ENCODE data around the gene CPSF6.
"Not testable (repeated sequence)": the region's sequence is repeated elsewhere in the genome, so short reads cannot be mapped to it uniquely, and the experiment has no call there.

CPSF6 gene

DNA sequence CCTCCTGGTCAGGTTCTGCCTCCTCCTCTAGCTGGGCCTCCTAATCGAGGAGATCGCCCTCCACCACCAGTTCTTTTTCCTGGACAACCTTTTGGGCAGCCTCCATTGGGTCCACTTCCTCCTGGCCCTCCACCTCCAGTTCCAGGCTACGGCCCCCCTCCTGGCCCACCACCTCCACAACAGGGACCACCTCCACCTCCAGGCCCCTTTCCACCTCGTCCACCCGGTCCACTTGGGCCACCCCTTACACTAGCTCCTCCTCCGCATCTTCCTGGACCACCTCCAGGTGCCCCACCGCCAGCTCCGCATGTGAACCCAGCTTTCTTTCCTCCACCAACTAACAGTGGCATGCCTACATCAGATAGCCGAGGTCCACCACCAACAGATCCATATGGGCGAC lies 19.3 kb downstream of the CPSF6 start:
- DNase-seq (ENCODE audit: low spot score) = no peak

DNA sequence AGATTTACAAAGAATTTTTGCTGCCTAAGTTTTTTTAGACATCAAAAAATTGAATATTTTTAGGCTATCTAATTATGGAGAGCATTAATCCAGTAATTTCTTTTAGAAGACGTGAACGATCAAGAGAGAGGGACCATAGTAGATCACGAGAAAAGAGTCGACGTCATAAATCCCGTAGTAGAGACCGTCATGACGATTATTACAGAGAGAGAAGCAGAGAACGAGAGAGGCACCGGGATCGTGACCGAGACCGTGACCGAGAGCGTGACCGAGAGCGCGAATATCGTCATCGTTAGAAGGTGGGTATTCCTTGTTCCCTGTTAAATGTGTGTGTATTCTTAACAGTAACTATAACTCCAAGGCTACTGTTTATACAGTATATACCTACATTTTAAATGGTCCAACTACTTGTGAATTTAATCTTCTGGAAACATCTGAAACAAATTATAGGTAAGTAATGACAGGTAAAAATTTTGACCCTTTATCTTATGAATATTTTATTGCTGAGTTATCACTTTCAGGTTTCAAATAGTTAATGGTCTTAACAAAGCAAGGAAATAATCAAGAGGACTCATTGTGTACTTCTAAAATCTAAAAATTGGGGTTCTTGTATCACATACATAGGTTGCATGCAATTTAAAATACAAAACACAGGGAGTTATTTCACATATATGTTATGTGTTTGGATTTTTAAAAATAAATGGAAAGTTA lies 23.1 kb downstream of the CPSF6 start:
- DNase-seq (ENCODE audit: low spot score) = no peak

DNA sequence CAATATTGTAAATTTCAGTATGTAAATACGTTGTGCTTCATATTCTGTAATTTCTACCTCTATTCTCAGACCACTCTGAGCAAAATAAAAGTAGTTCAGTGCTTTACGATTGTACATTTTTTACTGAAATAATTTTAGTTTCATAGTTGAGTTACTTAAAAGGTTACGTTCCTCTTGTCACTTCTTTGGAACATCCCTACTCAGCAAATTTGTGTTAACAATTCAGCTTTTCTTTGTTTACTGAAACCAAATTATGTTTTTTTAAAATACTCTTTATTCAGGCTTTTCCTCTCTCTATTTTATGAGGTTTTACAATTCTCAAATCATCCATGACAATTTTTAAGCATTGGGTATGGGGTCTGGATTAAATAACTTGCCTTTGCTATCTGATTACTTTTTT lies 25.8 kb downstream of the CPSF6 start:
- no peak for DNase-seq (ENCODE audit: low spot score)

DNA sequence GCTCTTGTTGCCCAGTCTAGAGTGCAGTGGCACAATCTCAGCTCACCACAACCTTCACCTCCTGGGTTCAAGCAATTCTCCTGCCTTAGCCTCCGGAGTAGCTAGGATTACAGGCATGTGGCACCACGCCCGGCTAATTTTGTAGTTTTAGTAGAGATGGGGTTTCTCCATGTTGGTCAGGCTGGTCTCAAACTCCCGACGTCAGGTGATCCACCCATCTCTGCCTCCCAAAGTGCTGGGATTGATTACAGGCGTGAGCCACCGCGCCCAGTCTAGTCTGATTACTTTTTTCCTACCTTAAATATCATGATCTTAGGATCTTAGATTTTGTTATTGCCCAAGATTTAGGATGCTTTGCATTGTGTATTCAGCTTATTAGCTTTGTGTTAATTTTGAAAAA lies 26.3 kb downstream of the CPSF6 start:
- DNase-seq (ENCODE audit: low spot score) = not testable (repeated sequence)

DNA sequence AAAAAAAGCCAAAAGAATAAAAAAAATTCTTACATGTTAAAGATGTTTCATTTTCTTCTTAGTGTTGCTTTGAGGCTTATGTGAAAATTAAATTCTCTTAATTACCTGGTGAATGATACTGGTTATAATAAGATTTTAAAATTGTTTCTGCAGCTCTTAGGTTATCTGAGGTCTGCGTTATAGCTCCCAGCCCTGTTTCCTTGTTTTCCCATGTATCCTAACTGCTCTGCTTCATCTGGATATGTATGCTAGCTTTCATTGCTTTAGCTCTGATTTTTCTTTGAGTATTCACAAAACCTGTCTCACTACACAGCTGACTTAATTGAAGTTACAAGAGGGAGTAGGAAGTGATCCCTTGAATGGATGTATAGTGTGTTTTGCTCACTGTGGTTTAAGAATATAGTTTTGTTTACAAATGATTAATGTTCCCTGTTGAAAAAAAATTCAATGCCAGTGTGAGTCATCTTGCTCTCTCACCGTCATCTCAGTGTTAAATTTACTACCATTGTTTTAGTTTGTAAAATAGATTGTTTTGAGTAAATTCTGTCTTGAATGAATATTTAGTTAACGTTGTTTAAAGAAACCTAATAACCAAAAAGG lies 26.8 kb downstream of the CPSF6 start:
- no peak for DNase-seq (ENCODE audit: low spot score)

DNA sequence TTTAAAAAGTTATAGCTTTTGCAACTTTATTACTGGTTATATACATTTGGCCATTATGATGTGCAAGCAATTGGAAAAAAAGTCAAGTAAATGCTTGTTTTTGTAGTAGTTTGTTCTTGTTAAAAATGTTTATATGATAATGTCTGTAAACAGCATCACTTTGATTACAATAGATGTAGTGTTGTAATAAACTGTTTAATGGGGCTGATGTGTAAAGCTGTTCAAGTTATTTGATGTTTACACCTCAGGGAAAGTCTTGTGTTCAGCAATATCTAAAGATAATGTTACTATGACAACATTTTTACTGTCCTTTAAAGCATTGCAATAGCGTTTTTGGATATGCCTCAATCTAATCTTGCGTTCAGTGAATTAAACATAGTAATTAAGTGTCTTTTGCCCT lies 30.4 kb downstream of the CPSF6 start:
- DNase-seq (ENCODE audit: low spot score) = no peak

DNA sequence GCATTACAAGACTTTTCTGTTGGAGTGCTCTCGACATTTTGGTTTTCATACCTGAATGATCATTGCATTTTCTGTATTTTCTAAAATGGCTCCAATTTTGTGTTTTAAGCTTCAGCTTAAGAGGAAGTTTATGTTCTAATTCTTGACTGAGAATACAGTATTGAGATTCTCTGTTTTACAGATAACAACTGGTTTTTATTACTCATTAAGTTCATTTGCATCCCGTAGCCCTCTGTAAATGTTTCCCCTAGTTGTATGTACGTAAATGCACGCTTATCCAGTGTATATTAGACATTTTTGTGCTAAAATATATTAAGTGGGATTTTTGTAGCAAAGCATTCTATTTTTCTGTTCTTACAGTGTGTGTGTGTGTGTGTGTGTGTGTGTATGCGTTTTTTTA lies 33.1 kb downstream of the CPSF6 start:
- DNase-seq (ENCODE audit: low spot score) = no peak

DNA sequence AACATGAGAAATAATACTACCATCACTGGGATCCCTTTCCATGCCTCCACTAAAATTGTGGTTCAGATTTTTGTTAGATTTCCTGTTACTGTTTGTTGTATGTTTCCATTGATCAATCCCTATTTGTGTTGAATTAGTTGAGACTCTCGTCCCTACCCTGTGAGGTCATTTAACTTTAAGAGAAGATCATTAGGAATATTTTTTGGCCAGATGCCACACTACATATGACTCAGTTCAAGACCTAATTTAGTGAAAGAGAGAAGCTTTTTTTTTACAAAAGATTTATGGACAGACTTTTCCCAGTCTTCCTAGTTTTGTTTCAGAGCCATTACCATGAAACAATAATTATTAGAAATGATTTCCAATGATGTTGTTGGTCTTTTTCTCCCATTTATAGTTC lies 35.5 kb downstream of the CPSF6 start:
- DNase-seq (ENCODE audit: low spot score) = no peak

DNA sequence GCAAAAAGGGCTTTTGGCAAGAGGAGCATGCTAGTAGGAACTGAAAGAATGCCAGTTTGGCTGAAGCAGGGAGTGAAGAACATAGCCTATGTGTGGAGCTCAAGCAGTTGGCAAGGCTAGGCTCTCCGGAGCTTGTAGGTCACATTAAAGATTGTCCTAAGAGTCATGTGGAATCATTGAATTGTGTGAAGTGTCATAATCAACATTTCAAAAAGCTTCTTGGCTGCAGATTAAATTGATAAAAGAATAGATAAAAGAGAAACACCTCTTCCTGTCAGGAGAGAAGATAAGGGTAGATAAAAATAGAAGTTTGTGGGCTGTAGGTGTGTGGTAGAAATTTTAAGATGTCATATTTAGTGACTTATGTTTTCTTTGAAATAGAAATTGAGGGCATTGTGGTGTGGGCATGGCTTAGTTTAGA lies 36.1 kb downstream of the CPSF6 start:
- DNase-seq (ENCODE audit: low spot score) = no peak

DNA sequence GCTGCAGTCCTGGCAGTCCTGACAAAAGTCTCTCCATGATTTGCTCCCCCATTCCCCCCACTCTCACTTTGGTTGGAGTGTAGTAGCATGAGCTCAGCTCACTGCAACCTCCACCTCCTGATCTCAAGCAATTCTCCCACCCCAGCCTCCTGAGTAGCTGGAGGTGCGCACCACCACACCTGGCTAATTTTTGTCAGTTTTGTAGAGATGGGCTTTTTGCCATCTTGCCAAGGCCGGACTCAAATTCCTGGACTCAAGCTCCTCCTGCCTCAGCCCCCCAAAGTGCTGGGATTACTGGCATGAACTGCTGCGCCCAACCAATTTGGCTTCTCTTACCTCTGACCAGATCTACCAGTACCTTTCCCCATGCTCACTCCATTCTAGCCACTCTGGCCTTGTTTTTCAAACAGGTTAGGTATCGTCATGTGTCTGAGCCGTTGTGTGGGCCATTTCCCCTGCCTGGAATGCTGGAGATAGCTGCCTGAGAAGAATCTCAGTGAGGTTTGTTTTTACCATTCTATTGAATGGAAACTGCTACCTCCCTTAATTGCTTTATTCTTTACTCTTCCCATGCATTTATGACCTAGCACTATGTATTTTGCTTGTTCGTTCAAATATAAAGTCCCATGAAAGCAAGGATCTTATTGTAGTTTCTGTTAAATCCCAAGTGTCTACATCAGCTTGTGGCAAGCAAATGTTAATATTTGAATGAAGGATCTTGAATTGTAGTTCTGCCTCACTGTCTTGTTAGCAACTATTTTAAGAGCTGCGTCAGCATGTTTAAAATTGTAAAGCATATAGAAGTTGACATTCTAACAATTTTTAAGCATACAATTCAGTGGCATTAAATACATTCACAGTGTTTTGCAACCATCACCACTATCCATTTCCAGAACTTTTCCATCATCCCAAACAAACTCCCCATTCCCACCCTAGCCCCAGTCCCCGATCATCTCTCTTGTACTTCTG lies 39.7 kb downstream of the CPSF6 start:
- DNase-seq (ENCODE audit: low spot score) = no peak

DNA sequence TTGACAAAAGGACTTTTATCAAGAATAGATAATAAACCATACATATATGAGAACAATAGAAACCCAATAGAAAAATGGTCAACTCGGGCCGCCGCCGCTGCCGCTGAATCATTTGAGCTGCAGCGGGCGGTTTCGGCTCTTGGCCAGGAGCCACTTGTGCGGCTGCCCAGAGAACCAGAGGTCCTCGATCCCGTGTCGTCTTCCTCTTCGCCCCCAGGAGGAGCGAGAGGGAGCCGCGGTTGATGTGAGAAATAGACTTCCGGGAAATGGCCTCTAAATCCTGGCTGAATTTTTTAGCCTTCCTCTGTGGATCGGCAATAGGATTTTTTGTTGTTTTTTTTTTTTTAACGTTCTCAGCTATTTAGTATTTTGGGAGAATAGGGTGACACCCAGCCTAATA lies 44.8 kb downstream of the CPSF6 start:
- DNase-seq (ENCODE audit: low spot score) = peak; percentile 77

DNA sequence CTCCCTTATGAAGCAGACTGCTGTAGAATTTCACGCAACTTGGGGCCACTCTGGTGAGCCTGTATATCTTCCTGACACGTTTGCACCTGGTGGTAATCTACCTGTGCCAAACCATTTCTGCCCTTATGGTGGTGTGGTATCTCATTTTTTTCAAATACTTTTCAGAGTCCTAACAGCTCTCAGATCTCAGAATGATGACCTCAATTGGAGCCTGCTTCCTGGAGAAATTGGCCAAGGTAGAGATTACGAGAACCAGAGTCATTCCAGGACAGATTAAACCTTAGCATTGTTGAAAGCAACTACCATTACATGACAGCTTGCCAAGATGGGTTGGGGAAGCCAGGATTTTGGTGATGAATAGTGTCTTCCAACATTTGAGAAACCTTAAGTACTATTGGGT lies 48.2 kb downstream of the CPSF6 start:
- DNase-seq (ENCODE audit: low spot score) = no peak

DNA sequence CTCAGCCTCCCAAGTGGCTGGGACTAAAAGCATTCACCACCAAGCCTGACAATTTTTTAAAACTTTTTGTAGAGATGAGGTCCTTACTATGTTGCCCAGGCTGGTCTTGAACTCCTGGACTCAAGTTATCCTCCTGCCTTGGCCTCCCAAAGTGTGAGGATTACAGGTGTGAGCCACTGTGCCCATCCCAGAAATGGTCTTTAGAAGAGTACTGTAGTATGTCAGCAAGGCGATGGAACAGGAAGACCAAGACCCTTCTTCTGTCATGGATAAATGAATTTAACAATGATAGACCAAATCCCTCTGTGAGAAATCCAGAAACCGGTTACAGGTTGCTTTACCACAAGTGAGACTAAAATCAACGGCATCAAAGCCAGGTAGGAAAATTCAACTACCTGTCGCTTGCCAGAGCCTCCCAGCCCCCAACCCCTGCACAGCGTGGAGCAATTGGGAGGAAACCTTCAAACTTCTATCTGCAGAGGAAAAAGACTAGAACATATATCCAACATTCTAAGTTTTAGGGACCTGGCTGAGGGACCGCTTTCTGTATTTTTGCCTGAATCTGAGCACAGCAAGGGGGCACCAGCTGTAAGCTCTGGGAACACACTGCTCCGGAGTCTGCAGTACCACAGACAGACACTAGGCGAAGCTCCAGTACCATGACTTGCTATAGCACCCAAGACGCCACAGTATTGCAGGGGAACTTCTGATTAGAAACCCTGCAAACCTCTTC lies 51.3 kb downstream of the CPSF6 start:
- peak; percentile 53 for DNase-seq (ENCODE audit: low spot score)

DNA sequence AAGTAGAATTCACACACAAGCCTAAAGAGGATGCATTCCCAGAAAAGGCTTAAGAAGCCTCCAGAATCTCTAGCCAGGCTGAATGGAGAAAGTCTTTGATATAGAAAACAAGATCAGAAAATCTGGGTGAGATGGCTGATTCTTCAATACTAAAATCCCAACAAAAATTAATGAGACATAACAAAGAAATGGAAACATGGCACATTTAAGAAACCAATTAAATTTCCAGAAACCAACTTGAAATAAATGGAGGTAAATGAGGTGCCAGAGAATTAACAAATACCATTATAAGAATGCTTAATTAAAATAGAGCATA lies 51.9 kb downstream of the CPSF6 start:
- no peak for DNase-seq (ENCODE audit: low spot score)

DNA sequence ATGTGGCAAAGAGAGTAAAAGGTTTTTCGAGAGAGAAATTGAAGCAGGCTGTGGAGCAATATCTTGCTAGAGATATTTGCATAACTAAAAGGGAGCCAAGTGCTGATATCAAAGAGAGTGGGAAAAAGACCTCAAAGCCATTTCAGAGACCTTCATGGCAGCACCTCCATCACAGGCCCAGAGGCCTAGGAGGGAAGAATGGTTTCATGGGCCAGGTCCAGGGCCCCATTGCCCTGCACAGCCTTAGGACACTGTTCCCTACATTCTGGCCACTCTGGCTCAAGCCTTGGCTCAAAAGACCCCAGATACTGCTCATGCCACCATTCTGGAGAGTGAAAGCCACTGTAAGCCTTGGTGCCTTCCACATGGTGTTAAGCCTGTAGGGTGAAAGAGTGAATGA lies 58.8 kb downstream of the CPSF6 start:
- DNase-seq (ENCODE audit: low spot score) = no peak

DNA sequence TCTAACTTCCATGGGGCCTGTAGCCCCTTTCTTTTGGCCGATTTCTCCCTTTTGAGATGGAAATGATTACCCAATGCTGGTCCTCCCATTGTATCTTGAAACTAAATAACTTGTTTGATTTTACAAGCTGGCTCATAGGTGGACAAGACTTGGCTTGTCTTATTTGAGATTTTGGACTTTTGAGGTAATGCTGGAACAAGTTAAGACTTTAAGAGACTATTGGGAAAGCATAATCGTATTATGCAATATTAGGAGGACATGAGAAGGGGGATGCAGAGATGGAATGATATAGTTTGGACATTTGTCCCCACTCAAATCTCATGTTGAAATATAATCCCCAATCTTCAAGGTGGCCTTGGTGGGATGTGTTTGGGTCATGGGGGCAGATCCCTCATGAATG lies 59.6 kb downstream of the CPSF6 start:
- DNase-seq (ENCODE audit: low spot score) = no peak

DNA sequence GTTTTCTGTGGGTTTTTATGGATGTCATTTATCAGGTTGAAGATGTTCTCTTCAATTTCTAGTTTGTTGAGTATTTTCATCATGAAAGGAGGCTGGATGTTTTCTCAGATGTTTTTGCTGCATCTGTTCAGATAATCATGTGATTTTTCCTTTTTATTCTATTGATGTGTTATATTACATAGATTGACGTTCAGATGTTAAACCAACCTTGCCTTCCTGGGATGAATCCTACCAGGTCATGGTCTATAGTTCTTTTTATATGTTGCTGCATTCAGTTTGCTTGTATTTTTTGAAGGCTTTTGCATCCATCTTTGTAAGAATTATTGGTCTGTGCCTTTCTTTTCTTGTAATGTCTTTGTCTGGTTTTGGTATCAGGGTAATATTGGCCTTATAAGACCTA lies 64.9 kb downstream of the CPSF6 start:
- DNase-seq (ENCODE audit: low spot score) = no peak

DNA sequence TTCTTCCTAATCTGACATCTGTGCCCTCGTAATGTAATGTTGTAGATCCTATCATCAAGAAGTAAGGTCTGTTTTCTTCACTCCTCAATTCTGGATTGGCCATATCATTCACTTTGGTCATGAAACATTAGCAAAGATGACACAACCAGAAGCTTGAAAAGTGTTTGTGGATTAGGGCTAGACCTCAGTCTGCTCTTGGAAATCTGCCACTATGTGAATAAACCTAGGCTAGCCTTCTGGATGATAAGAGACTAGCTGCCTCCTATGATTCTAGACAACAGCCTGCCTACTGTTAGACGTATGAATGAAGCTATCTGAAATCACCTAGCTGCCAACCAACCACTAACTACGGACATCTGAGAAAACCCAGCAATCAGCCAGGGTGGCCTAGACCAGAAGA lies 70.1 kb downstream of the CPSF6 start:
- DNase-seq (ENCODE audit: low spot score) = no peak

DNA sequence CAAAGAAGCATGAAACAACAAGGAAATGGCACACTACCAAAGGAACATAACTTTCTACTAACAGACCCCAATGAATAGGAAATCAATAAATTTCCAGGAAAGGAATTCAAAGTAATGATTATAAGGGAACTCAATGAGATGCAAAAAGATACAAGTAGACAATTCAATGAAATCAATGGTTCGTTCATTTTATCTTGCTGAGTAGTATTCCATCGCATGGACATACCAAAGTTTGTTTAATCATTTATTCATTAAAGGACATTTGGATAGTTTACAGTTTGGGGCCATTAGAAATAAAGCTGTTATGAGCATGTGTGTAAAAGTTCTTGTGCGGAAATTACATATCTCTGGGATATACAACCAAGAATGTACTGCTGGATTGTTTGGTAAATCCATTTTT lies 73.8 kb downstream of the CPSF6 start:
- DNase-seq (ENCODE audit: low spot score) = no peak

DNA sequence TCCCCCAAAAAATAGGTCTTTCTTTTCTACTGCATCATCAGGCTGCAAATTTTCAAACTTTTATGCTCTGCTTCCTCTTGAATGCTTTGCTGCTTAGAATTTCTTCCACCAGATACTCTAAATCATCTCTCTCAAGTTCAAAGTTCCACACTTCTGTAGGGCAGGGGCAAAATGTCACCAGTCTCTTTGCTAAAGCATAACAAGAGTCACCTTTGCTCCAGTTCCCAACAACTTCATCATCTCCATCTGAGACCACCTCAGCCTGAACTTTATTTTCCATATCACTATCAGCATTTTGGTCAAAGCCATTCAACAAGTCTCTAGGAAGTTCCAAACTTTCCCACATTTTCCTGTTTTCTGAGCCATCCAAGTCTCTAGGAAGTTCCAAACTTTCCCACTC lies 77.4 kb downstream of the CPSF6 start:
- not testable (repeated sequence) for DNase-seq (ENCODE audit: low spot score)

DNA sequence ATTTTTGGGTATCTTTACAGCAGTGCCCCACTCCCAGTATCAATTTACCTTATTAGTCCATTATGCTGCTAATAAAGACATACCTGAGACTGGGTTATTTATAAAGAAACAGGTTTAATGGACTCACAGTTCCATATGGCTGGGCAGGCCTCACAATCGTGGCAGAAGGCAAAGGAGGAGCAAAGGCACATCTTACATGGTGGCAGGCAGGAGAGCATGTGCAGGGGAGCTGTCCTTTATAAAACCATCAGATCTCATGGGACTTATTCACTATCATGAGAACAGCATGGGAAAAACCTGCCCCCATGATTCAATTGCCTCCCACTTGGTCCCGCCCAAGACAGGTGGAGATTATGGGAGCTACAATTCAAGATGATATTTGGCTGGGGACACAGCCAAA lies 77.9 kb downstream of the CPSF6 start:
- DNase-seq (ENCODE audit: low spot score) = not testable (repeated sequence)

DNA sequence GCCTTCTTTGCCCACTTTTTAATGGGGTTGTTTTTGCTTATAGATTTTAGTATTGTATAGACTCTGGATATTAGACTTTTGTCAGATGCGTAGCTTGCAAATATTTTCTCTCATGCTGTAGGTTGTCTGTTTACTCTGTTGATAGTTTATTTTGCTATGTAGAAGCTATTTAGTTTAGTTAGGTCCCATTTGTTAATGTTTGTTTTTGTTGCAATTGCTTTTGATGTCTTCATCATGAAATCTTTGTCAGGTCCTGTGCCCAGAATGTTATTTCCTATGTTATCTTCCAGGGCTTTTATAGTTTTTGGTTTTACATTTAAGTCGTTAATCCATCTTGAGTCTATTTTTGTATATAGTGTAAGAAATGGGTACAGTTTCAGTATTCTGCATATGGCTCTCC lies 78.9 kb downstream of the CPSF6 start:
- no peak for DNase-seq (ENCODE audit: low spot score)

DNA sequence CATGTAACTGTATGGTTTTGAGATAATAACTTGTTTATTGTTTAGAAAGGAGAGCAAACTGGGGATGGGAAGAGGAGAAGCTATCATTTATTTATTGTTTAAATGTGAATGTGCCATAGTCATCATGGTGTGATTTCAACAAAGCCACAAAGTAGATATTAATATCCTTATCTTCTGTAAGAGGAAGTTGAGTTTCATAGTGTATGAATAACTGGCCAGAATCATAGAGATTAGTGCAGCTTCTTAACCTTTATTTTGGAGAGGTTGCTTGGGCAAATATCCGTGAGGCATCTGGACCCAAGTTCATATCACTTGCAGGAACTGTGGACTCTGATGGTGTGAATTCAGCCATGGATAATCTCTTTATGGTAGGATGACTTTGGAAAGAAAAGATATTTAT lies 82.0 kb downstream of the CPSF6 start:
- no peak for DNase-seq (ENCODE audit: low spot score)
